ENCODE measurements around the gene TRIM8.

TRIM8 gene

GRCh38 chr10:102608487-102608886 is 35.8 kb upstream of the TRIM8 start:
- Histone ChIP-seq H3K4me1 (ENCODE audit: insufficient read depth, poor library complexity, severe bottlenecking) (peaks cover 51% of the 10 kb centered on the region), H3K4me3 (ENCODE audit: severe bottlenecking) (no peak overlapping the region), H3K36me3 (ENCODE audit: low read depth) (no peaks in the 10 kb centered on the region), H3K27me3 (ENCODE audit: insufficient read depth, poor library complexity, severe bottlenecking) (no peaks in the 10 kb centered on the region), H3K27ac (ENCODE audit: poor library complexity, severe bottlenecking) (peak overlapping the region; percentile 93), H3K9me3 (ENCODE audit: severe bottlenecking) (no peaks in the 10 kb centered on the region)
- DNase-seq (ENCODE audit: low spot score), result no peak
- no peak for TF ChIP-seq CTCF (IDR thresholded peaks at IDR 0.05; ENCODE audit: poor library complexity, severe bottlenecking)
- ATAC-seq (ENCODE audit: low read depth), result no peak

GRCh38 chr10:102610441-102610887 is 33.8 kb upstream of the TRIM8 start:
- ATAC-seq (ENCODE audit: low read depth) (peak; percentile 64), DNase-seq (ENCODE audit: low spot score) (peak; percentile 33)
- no peaks in the 10 kb centered on the region for H3K36me3 ChIP-seq (ENCODE audit: low read depth)
- no peaks in the 10 kb centered on the region for H3K27me3 ChIP-seq (ENCODE audit: insufficient read depth, poor library complexity, severe bottlenecking)
- no peak overlapping the region for H3K4me3 ChIP-seq (ENCODE audit: severe bottlenecking)
- peak overlapping the region; percentile 93 for H3K27ac ChIP-seq (ENCODE audit: poor library complexity, severe bottlenecking)
- H3K9me3 ChIP-seq (ENCODE audit: severe bottlenecking), result no peaks in the 10 kb centered on the region
- no peak for TF ChIP-seq CTCF (IDR thresholded peaks at IDR 0.05; ENCODE audit: poor library complexity, severe bottlenecking)
- H3K4me1 ChIP-seq (ENCODE audit: insufficient read depth, poor library complexity, severe bottlenecking), result peaks cover 34% of the 10 kb centered on the region

GRCh38 chr10:102611514-102612087 is 32.7 kb upstream of the TRIM8 start:
- Histone ChIP-seq H3K36me3 (ENCODE audit: low read depth) (no peaks in the 10 kb centered on the region), H3K4me1 (ENCODE audit: insufficient read depth, poor library complexity, severe bottlenecking) (peaks cover 25% of the 10 kb centered on the region), H3K9me3 (ENCODE audit: severe bottlenecking) (no peaks in the 10 kb centered on the region), H3K4me3 (ENCODE audit: severe bottlenecking) (no peak overlapping the region), H3K27me3 (ENCODE audit: insufficient read depth, poor library complexity, severe bottlenecking) (no peaks in the 10 kb centered on the region), H3K27ac (ENCODE audit: poor library complexity, severe bottlenecking) (peak overlapping the region; percentile 93)
- peak; percentile 54; the same call in 2 of the 3 replicates for ATAC-seq (ENCODE audit: low read depth)
- DNase-seq (ENCODE audit: low spot score), result peak; percentile 13
- no peak for TF ChIP-seq CTCF (IDR thresholded peaks at IDR 0.05; ENCODE audit: poor library complexity, severe bottlenecking)

GRCh38 chr10:102612964-102613275 is 31.4 kb upstream of the TRIM8 start:
- H3K4me1 ChIP-seq (ENCODE audit: insufficient read depth, poor library complexity, severe bottlenecking), result peaks cover 15% of the 10 kb centered on the region
- no peaks in the 10 kb centered on the region for H3K9me3 ChIP-seq (ENCODE audit: severe bottlenecking)
- no peak for TF ChIP-seq CTCF (IDR thresholded peaks at IDR 0.05; ENCODE audit: poor library complexity, severe bottlenecking)
- ATAC-seq (ENCODE audit: low read depth) (no peak), DNase-seq (ENCODE audit: low spot score) (peak; percentile 18)
- H3K27ac ChIP-seq (ENCODE audit: poor library complexity, severe bottlenecking), result peak overlapping the region; percentile 93
- no peaks in the 10 kb centered on the region for H3K36me3 ChIP-seq (ENCODE audit: low read depth)
- H3K27me3 ChIP-seq (ENCODE audit: insufficient read depth, poor library complexity, severe bottlenecking), result no peaks in the 10 kb centered on the region
- no peak overlapping the region for H3K4me3 ChIP-seq (ENCODE audit: severe bottlenecking)

- Histone ChIP-seq H3K4me3 (ENCODE audit: severe bottlenecking) (no peak overlapping the region), H3K4me1 (ENCODE audit: insufficient read depth, poor library complexity, severe bottlenecking) (peaks cover 15% of the 10 kb centered on the region), H3K9me3 (ENCODE audit: severe bottlenecking) (no peaks in the 10 kb centered on the region), H3K27me3 (ENCODE audit: insufficient read depth, poor library complexity, severe bottlenecking) (no peaks in the 10 kb centered on the region), H3K36me3 (ENCODE audit: low read depth) (no peaks in the 10 kb centered on the region), H3K27ac (ENCODE audit: poor library complexity, severe bottlenecking) (no peak overlapping the region)
- DNase-seq (ENCODE audit: low spot score) (peak; percentile 34), ATAC-seq (ENCODE audit: low read depth) (no peak)
- TF ChIP-seq CTCF (IDR thresholded peaks at IDR 0.05; ENCODE audit: poor library complexity, severe bottlenecking), result no peak
Observed at GRCh38 chr10:102613286-102613685, 31.0 kb upstream of the TRIM8 start.
